Cardiac fibroblast (primary cell): ENCODE data around the gene MYOD1.

Source experiments
- DNase-seq, 2 donors: peaks; one replicate each; pipeline versions ENCODE4 v3.0.0 to v3.0.0-alpha.2; 2010; ENCODE audit warnings: low read depth in 2 of 2
- H3K4me3 ChIP-seq, 2 donors: replicated peaks in 1 of 2; 1 replicate in 1 of 2; 2 replicates in 1 of 2; pipeline ENCODE4 v1.5.1; 2011; ENCODE audit warnings: low read depth in 2 of 2, low read length in 2 of 2, mild to moderate bottlenecking in 2 of 2, moderate library complexity in 1 of 2
- CTCF ChIP-seq: IDR thresholded peaks from one replicate; pipeline ENCODE4 v1.5.1; 2011; ENCODE audit warnings: low read depth, mild to moderate bottlenecking, low read length, inconsistent platforms

Gene MYOD1

GRCh38 chr11:17734418-17734911 is 15.1 kb downstream of the MYOD1 start, which contains the start of gene KCNC1:
Gene KCNC1 (plus strand): TSS chr11:17734781. CDS start chr11:17736003, 1,222 bp downstream.
- TF ChIP-seq CTCF, result no peak
- peak within 1 kb of the TSS; percentile 18 to 19 for H3K4me3 ChIP-seq
- peak; percentile 13 to 43 for DNase-seq

- peak overlapping the region in 1 of 2 donors; percentile 19 for H3K4me3 ChIP-seq
- peak; percentile 49 to 74 for DNase-seq
- no peak for TF ChIP-seq CTCF
Observed at GRCh38 chr11:17734986-17735817, 15.8 kb downstream of the MYOD1 start.

GRCh38 chr11:17735818-17736578 is 16.6 kb downstream of the MYOD1 start:
- no peak overlapping the region for H3K4me3 ChIP-seq
- TF ChIP-seq CTCF, result peak; percentile 1
- no peak for DNase-seq

- no peak for DNase-seq
Observed at GRCh38 chr11:17736579-17736893, 17.2 kb downstream of the MYOD1 start.

GRCh38 chr11:17736930-17737817 is 17.8 kb downstream of the MYOD1 start:
- no peak for TF ChIP-seq CTCF

More at GRCh38 chr11:17736579-17736893, 17.2 kb downstream of the MYOD1 start:
- no peak overlapping the region for H3K4me3 ChIP-seq
- TF ChIP-seq CTCF, result no peak

GRCh38 chr11:17738151-17738973 is 19.0 kb downstream of the MYOD1 start:
- DNase-seq, result no peak
- no peak for TF ChIP-seq CTCF
- no peak overlapping the region for H3K4me3 ChIP-seq

More at GRCh38 chr11:17736930-17737817, 17.8 kb downstream of the MYOD1 start:
- H3K4me3 ChIP-seq, result no peak overlapping the region
- DNase-seq, result no peak
